Spleen (tissue), 7 donors: ENCODE measurements around the gene DLD.

Source experiments
- POLR2A ChIP-seq, 3 donors: fragments of 450-650 bp; IDR thresholded peaks; one replicate each; pipeline ENCODE4 v1.5.1; 2017; ENCODE audit warnings: antibody characterized with exemption in 3 of 3, mild to moderate bottlenecking in 1 of 3
- TF ChIP-seq, protein P1 (sequence below), 11 experiments: fragments of 200-600 bp in 7 of 11; fragments of 450-650 bp in 4 of 11; sonication (generic) in 4 of 11; IDR thresholded peaks in 8 of 11; conservative IDR thresholded peaks in 3 of 11; 1 replicate in 7 of 11; 2 replicates in 4 of 11; pipeline versions ENCODE4 v1.4.0 to v1.8.0; 2016 to 2021; ENCODE audit warnings: antibody characterized with exemption in 11 of 11, inconsistent platforms in 4 of 11, mild to moderate bottlenecking in 1 of 11
- donor health status: DM: no; HTN: no; CAD: no; lungs with moderate emphysema.
- donor health status: DM: no; HTN: no; CAD: no.
- donor health status: DM: no; HTN: no; CAD: no.

DNA sequence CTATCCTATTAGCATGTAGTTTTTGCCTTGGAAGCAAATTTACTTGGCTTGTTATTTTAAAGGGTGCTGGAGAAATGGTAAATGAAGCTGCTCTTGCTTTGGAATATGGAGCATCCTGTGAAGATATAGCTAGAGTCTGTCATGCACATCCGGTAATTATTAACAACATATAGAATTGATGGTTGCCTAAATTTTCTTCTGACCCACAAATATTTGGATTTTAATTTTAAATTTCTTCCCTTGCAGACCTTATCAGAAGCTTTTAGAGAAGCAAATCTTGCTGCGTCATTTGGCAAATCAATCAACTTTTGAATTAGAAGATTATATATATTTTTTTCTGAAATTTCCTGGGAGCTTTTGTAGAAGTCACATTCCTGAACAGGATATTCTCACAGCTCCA lies 28.0 kb downstream of the DLD start:
- TF ChIP-seq POLR2A (IDR thresholded peaks at IDR 0.05), result no peak
- TF ChIP-seq, protein P1, sequence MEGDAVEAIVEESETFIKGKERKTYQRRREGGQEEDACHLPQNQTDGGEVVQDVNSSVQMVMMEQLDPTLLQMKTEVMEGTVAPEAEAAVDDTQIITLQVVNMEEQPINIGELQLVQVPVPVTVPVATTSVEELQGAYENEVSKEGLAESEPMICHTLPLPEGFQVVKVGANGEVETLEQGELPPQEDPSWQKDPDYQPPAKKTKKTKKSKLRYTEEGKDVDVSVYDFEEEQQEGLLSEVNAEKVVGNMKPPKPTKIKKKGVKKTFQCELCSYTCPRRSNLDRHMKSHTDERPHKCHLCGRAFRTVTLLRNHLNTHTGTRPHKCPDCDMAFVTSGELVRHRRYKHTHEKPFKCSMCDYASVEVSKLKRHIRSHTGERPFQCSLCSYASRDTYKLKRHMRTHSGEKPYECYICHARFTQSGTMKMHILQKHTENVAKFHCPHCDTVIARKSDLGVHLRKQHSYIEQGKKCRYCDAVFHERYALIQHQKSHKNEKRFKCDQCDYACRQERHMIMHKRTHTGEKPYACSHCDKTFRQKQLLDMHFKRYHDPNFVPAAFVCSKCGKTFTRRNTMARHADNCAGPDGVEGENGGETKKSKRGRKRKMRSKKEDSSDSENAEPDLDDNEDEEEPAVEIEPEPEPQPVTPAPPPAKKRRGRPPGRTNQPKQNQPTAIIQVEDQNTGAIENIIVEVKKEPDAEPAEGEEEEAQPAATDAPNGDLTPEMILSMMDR (IDR thresholded peaks at IDR 0.05 in 8 of 11, conservative IDR thresholded peaks at IDR 0.05 in 3 of 11), result no peak
